ENCODE results near the gene CLPX.
"Not testable (repeated sequence)": the region's sequence is repeated elsewhere in the genome, so short reads cannot be mapped to it uniquely, and the experiment has no call there.

The CLPX gene

GRCh38 chr15:65165875-65166274 is 19.3 kb downstream of the CLPX start:
- no peak for DNase-seq

- no peak for DNase-seq
Observed at GRCh38 chr15:65164139-65164538, 21.0 kb downstream of the CLPX start.

- no peak for DNase-seq
Observed at GRCh38 chr15:65163041-65163440, 22.1 kb downstream of the CLPX start.

GRCh38 chr15:65156692-65157091 is 28.4 kb downstream of the CLPX start:
- DNase-seq, result no peak

- no peak for DNase-seq
Observed at GRCh38 chr15:65154720-65155119, 30.4 kb downstream of the CLPX start.

GRCh38 chr15:65147902-65148301 is 37.2 kb downstream of the CLPX start:
- no peak for DNase-seq

- DNase-seq, result no peak
Observed at GRCh38 chr15:65146438-65146837, 38.7 kb downstream of the CLPX start.

- DNase-seq, result not testable (repeated sequence)
Observed at GRCh38 chr15:65138631-65139030, 46.5 kb downstream of the CLPX start.

GRCh38 chr15:65137893-65138292 is 47.2 kb downstream of the CLPX start:
- not testable (repeated sequence) for DNase-seq

- DNase-seq, result not testable (repeated sequence)
Observed at GRCh38 chr15:65137089-65137488, 48.1 kb downstream of the CLPX start.

- DNase-seq, result no peak
Observed at GRCh38 chr15:65134538-65134937, 50.6 kb downstream of the CLPX start.

GRCh38 chr15:65133548-65134200 is 51.5 kb downstream of the CLPX start, which contains the start of gene PDCD7:
Gene PDCD7, minus strand, starts transcription at chr15:65133808. Its CDS starts 27 bp downstream, at chr15:65133781.
- DNase-seq, result peak; percentile 90 to 95 (median 94)

GRCh38 chr15:65132878-65133547 is 52.1 kb downstream of the CLPX start:
- DNase-seq, result peak; percentile 75 to 88 (median 78)

GRCh38 chr15:65130941-65131340 is 54.2 kb downstream of the CLPX start:
- no peak for DNase-seq

- no peak for DNase-seq
Observed at GRCh38 chr15:65115542-65115941, 69.6 kb downstream of the CLPX start.

GRCh38 chr15:65115086-65115485 is 70.1 kb downstream of the CLPX start, which contains the start of gene UBAP1L:
Gene UBAP1L, minus strand, starts transcription at chr15:65115200. Its CDS starts 8,985 bp downstream, at chr15:65106215.
- no peak for DNase-seq

- no peak for DNase-seq
Observed at GRCh38 chr15:65110676-65111292, 74.4 kb downstream of the CLPX start.

GRCh38 chr15:65106011-65106590 is 79.0 kb downstream of the CLPX start:
- no peak for DNase-seq

GRCh38 chr15:65105038-65105437 is 80.1 kb downstream of the CLPX start:
- no peak for DNase-seq

GRCh38 chr15:65102912-65103311 is 82.2 kb downstream of the CLPX start:
- no peak for DNase-seq

- DNase-seq, result no peak
Observed at GRCh38 chr15:65101891-65102708, 83.0 kb downstream of the CLPX start.

GRCh38 chr15:65101411-65101890 is 83.7 kb downstream of the CLPX start:
- DNase-seq, result peak; percentile 76 to 86 (median 82)
